Limb (tissue), 2 donors: ENCODE data around the gene DCST1.
"Not testable (repeated sequence)": the region's sequence is repeated elsewhere in the genome, so short reads cannot be mapped to it uniquely, and the experiment has no call there.

Source experiments
- DNase-seq, 2 donors: peaks; one replicate each; pipeline ENCODE4 v3.0.0-alpha.2; 2016; ENCODE audit errors: extremely low spot score in 2 of 2

Gene DCST1

GRCh38 chr1:155033524-155033923 is at the start of gene DCST1, which contains the start of gene DCST2:
Gene DCST1, plus strand, starts transcription at chr1:155033824. Its CDS starts 213 bp downstream, at chr1:155034037.
Gene DCST2, minus strand, starts transcription at chr1:155033781. Its CDS starts 80 bp downstream, at chr1:155033701.
- no peak for DNase-seq

- DNase-seq = not testable (repeated sequence)
Measured at GRCh38 chr1:154986736-154987135, 46.9 kb upstream of the DCST1 start.

- no peak for DNase-seq
Measured at GRCh38 chr1:154987326-154987725, 46.3 kb upstream of the DCST1 start.

GRCh38 chr1:154988058-154988954 is 45.3 kb upstream of the DCST1 start:
- no peak for DNase-seq

- DNase-seq = no peak
Measured at GRCh38 chr1:154989195-154989860, 44.3 kb upstream of the DCST1 start.

GRCh38 chr1:154990276-154990675 is 43.3 kb upstream of the DCST1 start:
- no peak for DNase-seq

GRCh38 chr1:154992721-154993571 is 40.7 kb upstream of the DCST1 start:
- no peak for DNase-seq

GRCh38 chr1:154993572-154994268 is 39.9 kb upstream of the DCST1 start, which contains the start of gene LENEP:
Gene LENEP, plus strand, starts transcription at chr1:154993586. Its CDS starts 22 bp downstream, at chr1:154993608.
- no peak for DNase-seq

- no peak for DNase-seq
Measured at GRCh38 chr1:154994269-154994587, 39.4 kb upstream of the DCST1 start.

GRCh38 chr1:154994591-154994990 is 39.0 kb upstream of the DCST1 start:
- no peak for DNase-seq

- DNase-seq = not testable (repeated sequence)
Measured at GRCh38 chr1:154995301-154995983, 38.2 kb upstream of the DCST1 start.

GRCh38 chr1:154996966-154997701 is 36.5 kb upstream of the DCST1 start:
- DNase-seq = no peak

GRCh38 chr1:154998201-154998780 is 35.3 kb upstream of the DCST1 start:
- DNase-seq = no peak

GRCh38 chr1:154998818-154999570 is 34.6 kb upstream of the DCST1 start:
- peak; percentile 81 to 87 for DNase-seq

GRCh38 chr1:154999571-155000410 is 33.8 kb upstream of the DCST1 start:
- peak; percentile 39 to 73 for DNase-seq

GRCh38 chr1:155000411-155000725 is 33.3 kb upstream of the DCST1 start:
- DNase-seq = peak in 1 of 2 donors; percentile 31

- DNase-seq = peak; percentile 87 to 93
Measured at GRCh38 chr1:155000726-155001424, 32.7 kb upstream of the DCST1 start.

GRCh38 chr1:155001425-155001674 is 32.3 kb upstream of the DCST1 start:
- no peak for DNase-seq
